ENCODE results near the gene ZNF691. TPM values are rescaled to one million over a fixed set of nuclear protein-coding genes. Genes with fewer than 3 reads are reported as not detected.
"Not testable (repeated sequence)": the region's sequence is repeated elsewhere in the genome, so short reads cannot be mapped to it uniquely, and the experiment has no call there.

ZNF691 gene
- total RNA-seq, 1 donor from 2014 or later: 3.9 TPM

GRCh38 chr1:42860339-42861013 is 14.1 kb downstream of the ZNF691 start:
- ATAC-seq: no peak

DNA sequence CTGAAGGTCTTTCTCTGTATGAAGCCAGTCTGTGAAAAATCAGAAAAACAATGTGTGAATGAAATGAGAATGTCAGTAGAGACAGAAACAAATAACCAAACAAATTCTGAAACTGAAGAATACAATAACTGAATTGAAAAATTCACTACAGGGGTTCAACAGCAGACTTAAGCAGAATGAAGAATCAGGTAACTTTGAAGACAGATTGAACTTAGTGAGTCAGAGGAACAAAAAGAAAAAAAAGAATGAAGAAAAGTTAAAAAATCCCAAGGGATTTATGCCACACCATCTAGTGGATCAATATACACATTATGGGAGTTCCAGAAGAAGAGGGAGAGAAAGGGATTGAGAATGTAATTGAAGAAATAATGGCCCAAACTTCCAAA is 14.6 kb downstream of the ZNF691 start:
- ATAC-seq: no peak

GRCh38 chr1:42866549-42866948 is 20.1 kb downstream of the ZNF691 start:
- no peak for ATAC-seq

DNA sequence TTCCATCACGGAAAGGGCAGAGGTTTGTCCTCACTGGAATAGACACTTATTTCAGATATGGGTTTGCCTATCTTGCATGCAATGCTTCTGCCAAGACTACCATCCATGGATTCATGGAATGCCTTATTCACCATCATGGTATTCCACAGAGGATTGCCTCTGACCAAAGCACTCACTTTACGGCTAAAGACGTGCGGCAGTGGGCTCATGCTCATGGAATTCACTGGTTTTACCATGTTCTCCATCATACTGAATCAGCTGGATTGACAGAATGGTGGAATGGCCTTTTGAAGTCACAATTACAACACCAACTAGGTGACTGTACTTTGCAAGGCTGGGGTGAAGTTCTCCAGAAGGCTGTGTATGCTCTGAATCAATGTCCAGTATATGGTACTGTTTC is 22.1 kb downstream of the ZNF691 start:
- not testable (repeated sequence) for ATAC-seq

- not testable (repeated sequence) for ATAC-seq
Observed at GRCh38 chr1:42869254-42869653, 22.8 kb downstream of the ZNF691 start.

DNA sequence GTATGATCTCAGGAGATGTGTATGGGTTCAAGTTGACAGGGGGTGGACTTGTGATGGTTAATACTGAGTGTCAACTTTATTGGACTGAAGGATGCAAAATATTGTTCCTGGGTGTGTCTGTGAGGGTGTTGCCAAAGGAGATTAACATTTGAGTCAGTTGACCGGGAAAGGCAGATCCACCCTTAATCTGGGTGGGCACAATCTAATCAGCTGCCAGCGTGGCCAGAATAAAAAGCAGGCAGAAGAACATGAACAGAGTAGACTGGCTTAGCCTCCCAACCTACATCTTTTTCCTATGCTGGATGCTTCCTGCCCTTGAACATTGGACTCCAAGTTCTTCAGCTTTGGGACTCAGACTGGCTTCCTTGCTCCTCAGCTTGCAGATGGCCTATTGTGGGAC is 23.3 kb downstream of the ZNF691 start:
- not testable (repeated sequence) for ATAC-seq

GRCh38 chr1:42873108-42873507 is 26.7 kb downstream of the ZNF691 start:
- not testable (repeated sequence) for ATAC-seq

- no peak for ATAC-seq
Observed at GRCh38 chr1:42873670-42874069, 27.3 kb downstream of the ZNF691 start.

DNA sequence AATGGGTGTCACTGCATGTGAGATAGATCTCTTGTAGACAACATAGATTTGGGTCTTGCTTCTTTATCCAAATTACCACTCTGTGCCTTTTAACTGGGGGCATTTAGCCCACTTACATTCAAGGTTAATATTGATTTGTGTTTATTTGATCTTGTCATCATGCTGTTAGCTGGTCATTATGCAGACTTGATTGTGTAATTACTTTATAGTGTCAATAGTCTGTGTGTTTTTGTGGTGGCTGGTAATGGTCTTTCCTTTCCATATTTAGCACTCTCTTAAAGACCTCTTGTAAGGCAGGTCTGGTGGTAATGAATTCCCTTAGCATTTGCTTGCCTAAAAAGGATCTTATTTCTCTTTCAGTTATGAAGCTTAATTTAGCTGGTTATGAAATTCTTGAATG is 29.6 kb downstream of the ZNF691 start:
- no peak for ATAC-seq

- ATAC-seq: no peak
Observed at GRCh38 chr1:42877380-42877779, 31.0 kb downstream of the ZNF691 start.

DNA sequence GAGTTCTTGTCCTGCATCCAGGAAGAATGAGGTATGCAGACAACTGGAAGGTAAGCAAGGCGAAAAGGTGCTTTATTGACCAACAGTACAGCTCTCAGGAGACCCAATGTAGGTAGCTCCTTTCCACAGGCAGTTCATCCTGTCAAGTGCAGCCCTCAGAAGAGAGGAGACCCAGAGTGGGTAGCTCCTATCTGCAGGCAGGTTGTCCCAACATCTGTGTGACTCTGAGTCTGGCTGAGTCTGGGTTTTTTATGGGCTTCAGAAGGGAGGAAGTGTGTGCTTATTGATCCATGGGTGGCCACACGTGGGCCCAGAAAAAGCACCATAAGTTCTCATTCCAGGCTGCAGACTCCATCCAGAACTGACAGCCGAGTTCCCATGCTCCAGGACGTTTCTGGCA is 34.0 kb downstream of the ZNF691 start:
- ATAC-seq: no peak

GRCh38 chr1:42886046-42886739 is 39.8 kb downstream of the ZNF691 start:
- ATAC-seq: no peak

DNA sequence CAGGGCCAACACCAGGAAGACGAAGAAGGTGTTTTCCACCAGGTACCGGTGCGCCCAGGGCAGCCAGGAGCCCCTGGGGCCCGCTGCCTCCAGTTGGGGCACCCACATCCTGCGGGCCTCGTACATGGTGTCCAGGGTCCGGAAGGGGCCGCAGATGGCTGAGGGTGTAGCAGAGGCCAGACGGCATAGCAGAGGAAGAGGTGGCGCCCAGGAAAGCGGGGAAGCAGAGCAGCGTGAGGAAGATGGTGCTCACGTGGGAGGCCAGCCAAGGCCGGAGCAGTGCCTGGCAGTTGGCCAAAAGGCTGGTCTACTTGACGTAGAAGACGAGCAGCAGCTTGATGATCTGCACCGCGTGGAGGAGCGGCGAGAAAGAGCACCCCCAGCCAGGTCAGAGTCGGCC is 40.4 kb downstream of the ZNF691 start:
- no peak for ATAC-seq

- no peak for ATAC-seq
Observed at GRCh38 chr1:42887366-42887765, 41.0 kb downstream of the ZNF691 start.

- ATAC-seq: no peak
Observed at GRCh38 chr1:42888013-42888633, 41.7 kb downstream of the ZNF691 start.

GRCh38 chr1:42889264-42889663 is 42.9 kb downstream of the ZNF691 start:
- no peak for ATAC-seq

GRCh38 chr1:42891465-42892138 is 45.2 kb downstream of the ZNF691 start:
- no peak for ATAC-seq

GRCh38 chr1:42899960-42900359 is 53.5 kb downstream of the ZNF691 start:
- ATAC-seq: not testable (repeated sequence)

Other genes with a start within 250 kb of the ZNF691 start
- 42.6 TPM for gene PPIH, start 188.2 kb upstream of the ZNF691 start, total RNA-seq
- gene YBX1, start 164.2 kb upstream of the ZNF691 start, total RNA-seq: 404 TPM
- not detected for gene CLDN19, start 106.4 kb upstream of the ZNF691 start, total RNA-seq
- gene P3H1, start 79.6 kb upstream of the ZNF691 start, total RNA-seq: 7.1 TPM
- 6.1 TPM for gene C1orf50, start 79.4 kb upstream of the ZNF691 start, total RNA-seq
- 0.08 TPM for gene TMEM269, start 61.6 kb upstream of the ZNF691 start, total RNA-seq
- 10.6 TPM for gene ERMAP, start 29.5 kb upstream of the ZNF691 start, total RNA-seq
- gene SVBP, start 29.2 kb upstream of the ZNF691 start, total RNA-seq: 14.3 TPM
- gene SLC2A1, start 112.3 kb downstream of the ZNF691 start, total RNA-seq: 243 TPM